Medulla oblongata (tissue), 1 donor: ENCODE data around the gene PNPLA3.
A peak's percentile ranks its signal among the peaks of the same experiment; 100 is the strongest.

Source experiments
- DNase-seq: peaks from one replicate; pipeline ENCODE4 v3.0.0-alpha.2; 2015; ENCODE audit errors: extremely low spot score

The PNPLA3 gene, protein sequence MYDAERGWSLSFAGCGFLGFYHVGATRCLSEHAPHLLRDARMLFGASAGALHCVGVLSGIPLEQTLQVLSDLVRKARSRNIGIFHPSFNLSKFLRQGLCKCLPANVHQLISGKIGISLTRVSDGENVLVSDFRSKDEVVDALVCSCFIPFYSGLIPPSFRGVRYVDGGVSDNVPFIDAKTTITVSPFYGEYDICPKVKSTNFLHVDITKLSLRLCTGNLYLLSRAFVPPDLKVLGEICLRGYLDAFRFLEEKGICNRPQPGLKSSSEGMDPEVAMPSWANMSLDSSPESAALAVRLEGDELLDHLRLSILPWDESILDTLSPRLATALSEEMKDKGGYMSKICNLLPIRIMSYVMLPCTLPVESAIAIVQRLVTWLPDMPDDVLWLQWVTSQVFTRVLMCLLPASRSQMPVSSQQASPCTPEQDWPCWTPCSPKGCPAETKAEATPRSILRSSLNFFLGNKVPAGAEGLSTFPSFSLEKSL

DNA sequence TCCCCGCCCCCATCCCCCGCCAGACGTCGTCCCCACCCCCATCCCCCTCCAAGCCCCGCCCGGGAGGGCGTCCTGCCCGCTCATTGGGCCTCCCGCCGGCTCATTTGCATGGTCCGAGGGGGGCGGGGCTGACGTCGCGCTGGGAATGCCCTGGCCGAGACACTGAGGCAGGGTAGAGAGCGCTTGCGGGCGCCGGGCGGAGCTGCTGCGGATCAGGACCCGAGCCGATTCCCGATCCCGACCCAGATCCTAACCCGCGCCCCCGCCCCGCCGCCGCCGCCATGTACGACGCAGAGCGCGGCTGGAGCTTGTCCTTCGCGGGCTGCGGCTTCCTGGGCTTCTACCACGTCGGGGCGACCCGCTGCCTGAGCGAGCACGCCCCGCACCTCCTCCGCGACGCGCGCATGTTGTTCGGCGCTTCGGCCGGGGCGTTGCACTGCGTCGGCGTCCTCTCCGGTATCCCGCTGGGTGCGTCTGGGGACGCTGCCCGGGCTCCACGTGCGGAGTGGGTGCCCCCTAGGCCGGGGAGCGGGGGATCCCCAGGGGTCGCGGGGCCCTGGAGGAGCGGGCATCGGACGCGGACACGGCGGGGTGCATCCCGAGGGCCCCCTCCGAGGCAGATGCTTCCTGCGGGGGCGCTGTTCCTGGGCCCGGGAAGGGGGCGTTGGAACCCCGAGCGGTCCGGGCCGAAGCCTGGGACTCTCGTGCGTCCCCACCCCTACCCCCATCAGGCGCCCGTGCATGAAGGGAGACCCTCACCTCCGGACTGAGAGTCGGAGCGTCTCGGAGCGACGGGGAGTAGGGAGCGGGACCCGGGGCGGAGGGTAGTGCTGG, at the start of gene PNPLA3:
Gene PNPLA3 (plus strand): TSS at position 175 of the 834 bp plus-strand sequence. CDS start 107 bp downstream, at position 282.
- peak; percentile 90 for DNase-seq

DNA sequence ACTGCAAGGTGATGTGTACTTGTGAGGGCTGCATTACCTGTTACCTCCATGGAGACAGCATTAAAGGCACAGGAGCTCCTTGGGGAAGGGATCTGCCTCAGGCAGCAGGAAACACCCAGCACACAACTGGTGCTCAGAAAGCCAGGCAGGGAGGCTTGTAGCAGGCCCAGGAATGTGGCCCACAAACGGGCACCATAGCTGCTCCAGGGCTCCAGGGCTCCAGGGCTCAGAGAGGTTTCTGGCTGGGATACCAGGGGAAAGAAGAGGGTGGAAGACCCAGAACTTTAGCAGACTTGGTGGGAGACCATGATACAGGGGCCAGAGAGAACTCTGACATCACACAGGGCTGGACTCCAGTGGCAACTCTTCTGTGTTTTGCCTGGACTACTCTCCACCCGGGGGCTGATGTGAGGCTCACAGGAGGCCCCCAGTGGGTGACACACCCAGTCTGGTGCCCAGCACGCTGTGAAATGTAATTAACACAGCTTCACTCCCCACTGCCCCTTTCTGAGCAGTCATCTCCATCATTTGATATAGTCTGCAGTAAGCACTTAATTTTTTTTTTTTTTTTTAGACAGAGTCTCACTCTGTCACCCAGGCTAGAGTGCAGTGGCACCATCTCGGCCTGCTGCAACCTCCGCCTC, 46.6 kb upstream of the PNPLA3 start:
- DNase-seq, result no peak

DNA sequence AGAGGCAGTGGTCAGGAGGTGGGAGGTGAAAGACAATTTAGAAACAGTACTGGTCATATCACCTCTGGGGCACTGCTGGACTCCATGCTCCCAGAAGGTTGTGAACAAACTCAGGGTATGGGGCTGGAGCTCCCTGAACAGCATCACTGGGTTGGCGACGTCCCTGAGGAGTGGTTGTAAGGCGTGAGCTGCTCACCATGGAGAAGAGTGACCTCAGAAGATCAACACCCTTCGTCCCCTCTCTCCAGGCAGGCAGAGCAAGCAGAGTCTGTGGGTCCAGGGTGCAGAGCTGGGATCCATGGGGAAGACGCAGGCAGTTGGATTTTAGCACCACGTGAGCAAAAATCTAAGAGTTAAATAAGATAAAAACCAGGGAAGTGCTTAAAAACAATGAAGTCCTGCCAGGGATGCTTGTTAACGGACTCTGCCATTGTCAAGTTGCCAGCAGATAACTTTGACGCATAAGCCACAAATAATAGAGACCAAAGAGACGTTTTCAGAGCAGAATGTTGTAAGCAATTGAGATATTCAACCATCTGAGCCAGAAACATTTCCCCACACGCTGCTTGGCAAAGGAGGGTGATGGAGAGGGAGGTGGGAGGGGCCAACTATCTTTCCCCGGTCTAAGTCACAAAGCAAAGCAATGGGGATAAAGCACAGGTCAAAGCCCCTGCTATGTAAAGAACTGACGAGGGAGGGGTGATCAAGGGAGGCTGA, 45.4 kb upstream of the PNPLA3 start:
- no peak for DNase-seq

DNA sequence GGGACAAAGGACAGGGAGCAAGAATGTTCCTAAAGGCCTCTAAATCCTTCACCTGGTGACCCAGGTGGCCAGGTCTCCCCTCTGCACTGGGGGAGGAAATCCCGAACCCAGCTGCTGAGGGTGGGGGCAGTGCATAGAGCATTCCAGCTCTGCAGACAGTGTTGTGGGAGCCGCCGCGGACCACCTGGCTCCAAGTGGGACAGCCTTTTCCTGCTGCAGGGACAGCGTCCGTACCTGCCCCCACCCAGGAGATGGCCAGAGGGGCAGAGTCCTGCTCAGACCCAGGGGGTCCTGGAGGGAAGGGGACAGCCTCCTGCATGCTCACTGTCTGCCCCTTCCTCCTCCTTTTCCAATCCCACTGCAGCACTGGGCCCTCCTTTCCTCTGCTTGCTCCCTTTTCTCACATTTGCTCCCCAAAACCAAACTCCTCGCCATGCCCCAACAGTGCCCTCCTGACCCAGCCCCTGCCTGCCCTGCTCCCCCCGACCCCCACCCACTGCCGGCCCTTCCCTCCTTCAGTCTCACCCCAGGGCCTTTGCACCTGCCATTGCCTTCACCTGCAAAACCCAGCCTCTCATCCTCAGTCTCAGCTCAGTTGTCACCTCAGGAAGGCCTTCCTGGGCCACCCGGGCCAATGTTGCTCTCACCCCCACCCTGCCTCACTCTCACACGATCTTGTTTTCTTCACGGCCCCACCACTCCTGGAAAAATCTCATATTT, 44.6 kb upstream of the PNPLA3 start:
- DNase-seq, result no peak

DNA sequence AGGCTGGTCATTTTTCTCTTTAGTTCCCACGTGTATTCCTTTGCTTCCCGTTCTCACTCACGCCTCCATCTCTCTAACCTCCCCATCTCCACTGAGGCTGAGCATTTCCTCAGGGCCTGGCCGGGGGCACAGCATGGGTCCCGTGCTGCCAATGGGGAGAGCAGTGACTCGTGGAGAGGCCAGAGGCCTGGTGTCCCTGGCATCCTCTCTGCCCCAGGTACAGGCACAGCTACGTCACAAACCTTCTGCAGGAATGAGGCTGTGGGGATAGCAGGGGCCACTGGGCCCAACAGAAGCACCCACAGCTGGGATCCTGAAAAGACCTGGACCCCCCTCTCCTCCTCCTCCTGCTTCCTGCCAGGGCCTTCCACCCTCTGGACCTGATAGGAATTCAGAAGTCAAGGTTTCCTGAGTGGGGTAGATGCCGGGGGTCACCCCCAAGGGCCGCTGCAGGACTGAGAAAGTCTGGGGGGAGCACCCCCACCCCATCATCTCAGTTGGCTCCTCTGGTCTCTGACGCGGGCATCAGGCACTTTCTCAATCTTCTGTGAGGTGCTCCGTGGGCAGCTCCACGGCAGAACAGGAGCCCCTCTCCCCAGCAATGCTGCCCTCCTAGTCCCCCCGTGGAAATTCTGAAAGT, 43.6 kb upstream of the PNPLA3 start:
- DNase-seq, result no peak

DNA sequence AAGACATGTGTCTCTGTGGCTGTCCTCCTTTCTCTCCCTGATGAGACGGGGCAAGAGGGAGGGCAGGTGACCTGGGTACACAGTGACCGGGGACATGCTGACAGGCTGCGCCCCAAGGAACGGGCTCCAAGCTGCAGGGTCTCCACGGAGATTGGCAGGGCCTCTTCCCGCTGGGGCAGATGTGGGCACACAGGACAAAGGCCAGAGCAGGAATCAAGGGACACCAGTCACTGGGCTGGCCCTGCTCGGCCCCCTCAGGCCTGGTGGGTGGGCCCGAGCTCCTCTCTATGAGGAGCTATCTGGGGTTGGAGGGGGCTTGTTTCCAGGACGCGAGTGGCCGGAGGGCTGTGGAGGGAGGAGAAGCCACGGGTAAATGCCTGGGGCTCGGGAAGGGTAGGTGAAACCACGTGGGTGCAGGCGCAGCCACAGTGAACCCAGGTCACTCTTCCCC, 43.0 kb upstream of the PNPLA3 start:
- DNase-seq, result no peak

DNA sequence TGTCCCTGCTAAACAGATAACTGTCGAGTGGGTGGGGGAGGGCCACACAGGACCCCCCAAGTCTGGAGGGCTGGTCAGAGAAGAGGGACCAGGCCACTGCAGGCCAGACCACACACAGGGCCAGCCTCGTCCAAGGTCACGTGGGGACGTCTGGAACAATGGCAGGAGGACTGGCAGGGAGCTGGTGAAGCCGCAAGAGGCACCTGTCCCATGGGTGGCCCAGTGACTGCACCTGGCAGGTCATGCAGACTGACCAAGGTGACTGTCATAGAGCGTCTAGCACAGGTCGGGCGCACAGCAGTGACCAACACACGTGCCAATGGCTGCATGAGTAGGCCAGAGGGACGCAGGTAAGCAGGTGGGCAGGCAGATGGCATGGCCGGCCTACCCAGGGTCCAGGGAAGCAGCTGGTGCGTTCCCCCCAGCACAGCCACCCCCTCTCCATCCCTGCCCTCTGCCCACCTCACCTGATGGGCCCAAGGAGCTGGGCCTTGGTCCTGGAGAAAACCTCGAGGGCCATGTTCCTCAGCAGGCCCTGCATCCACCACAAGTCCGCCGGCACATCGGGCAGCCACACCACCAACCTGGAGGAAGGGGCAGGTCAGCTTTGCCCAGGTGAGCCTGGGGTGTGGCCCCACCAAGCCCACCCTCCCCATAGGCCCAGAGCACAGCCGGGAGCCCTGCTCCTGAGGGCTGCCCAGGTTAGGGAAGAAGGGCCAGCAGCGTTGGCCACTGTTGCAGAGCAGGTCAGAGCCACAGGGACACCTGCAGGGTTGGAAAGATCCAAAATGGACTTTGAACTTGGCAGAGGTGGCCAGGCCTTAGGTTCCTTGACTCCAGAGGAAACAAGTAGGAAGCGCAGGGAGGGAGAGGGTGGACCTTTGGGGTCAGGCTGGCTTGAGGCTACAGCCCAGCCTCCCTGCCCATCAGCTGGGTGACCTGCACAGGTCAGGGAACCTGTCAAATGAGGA, 42.2 kb upstream of the PNPLA3 start:
- DNase-seq, result no peak

DNA sequence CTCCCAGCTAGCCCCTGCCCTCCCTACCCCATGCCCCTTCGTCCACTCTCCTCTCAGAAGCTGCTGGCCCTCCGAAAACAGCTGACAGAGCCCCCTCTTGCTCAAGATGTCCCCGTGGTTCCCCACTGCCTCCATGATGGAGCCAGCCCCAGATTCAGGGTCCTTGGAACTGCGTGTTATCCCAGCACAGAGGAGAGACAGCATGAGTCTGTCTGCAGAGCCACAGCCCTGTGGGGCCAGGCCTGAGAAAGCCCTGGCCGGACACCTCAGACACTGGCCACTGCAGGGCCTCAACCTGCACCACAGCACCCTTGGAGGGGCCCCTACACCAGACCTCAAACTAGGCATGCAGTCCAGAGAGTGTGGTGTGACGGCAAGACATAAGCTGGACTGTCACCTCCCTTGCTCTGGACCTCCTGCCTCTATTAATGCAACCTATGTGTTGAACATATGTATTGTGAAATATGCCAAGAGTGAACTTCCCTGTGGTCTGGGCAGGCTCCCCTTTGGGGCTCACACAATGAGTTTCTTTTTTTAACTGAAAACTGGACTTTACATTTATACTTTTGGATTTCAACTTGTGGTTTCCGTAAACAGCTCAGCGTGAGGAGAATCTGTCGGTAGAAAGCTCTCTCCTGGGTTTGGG, 41.4 kb upstream of the PNPLA3 start:
- no peak for DNase-seq

DNA sequence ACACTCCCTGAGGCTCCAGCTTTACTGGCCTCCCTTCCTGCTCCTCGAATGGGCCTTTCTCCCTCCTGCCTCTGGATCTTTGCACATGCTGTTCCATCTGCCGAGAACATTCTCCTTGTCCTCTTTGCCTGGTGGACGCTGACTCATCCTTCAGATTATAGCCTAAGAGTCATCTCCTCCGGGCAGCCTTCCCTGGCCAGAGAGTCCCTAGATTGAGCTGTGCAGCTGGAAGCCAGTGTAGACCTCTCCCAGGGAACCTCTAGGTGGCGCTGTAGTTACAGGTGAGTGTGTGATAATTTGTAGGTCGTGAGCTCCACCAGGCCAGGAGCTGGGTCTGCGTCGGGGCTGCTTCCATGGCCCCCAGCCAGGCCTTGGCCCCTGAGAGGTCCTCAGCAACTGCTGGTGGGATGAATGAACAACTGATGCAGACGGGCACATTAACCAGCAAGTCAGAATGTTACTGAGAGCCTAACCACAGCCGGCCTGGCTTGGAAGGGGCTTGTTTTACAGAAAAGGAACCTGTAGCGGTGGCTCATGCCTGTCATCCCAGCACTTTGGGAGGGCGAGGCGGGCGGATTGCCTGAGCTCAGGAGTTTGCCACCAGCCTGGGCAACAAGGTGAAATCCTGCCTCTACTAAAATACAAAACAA, 40.5 kb upstream of the PNPLA3 start:
- DNase-seq, result peak; percentile 17

DNA sequence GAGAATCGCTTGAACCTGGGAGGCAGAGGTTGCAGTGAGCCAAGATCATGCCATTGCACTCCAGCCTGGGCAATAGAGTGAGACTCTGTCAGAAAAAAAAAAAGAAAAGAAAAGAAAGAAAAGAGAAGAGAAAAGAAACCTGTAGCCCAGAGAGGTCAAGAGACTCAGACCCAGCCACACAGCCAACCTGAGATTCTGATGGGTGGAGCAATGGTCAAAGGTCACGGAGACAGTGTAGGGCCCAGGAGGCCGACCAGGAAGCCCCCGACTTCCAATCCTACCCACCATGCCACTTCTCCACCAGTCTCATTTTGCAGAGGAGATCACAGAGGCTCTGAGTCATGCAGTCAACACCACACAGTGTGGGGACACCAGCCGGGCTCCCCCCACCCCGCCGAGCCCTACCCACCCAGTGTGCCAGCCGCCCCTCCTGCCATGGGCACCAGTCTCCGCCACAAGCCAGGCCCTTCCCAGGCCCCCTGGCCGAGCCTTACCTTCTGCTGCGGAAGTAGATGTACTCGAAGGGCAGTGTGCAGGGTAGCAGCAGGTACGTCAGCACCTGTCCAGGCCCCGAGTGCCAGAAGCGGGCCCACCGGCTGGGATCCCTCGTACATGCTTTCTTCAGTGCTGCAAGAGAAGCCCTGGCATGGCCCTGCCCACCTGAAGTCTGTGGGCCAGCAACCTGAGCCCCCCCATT, 39.7 kb upstream of the PNPLA3 start:
- no peak for DNase-seq

DNA sequence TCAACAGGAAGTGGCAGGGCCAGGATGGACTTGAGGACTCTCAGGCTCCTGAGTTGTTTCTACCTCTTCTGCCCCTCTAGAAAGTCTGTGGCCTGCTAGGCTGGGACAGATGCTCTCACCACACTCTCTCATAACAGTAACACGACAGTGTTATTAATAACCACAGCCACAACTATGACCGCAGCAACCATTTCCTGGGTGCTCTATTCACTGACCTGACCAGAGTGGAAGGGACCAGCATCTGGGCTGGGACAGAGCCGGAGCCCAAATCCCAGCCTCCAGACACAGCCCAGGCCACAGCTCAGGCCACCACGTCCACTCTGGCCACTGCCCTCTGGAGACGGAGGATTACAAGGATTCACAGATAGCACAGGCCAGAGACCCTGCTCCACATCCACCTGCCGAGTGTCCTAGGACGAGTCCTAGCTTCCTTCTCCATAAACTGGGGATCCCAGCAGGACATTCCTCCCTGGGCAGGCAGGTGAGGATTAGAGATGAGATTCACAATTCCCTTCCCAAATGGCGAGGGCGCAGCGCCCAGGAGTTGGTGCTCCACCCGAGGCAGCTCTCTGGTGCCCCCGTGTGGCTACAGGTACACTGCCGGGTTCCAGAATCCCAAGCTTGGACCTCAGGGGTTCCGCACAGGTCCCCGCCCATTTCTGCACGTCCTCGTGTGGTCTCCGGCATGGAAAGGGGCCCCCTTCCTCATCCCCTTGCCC, 38.8 kb upstream of the PNPLA3 start:
- DNase-seq, result peak; percentile 11

DNA sequence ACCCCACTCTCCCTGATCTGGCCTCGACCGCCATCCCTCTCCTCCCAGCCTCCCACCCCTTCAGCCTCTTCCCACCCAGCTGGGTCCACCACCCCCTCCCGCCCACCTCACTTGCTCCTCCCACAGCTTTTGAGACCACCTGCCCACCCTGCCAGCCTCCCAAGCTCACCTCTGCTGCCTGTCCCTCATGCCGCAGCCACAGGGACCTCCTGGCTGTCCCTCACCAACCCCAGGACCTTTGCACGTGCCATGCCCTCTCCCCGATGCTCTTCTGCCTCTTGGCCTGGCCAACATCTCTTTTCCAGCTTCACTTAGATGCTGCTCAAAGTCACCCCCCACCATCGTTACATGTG, 38.3 kb upstream of the PNPLA3 start:
- no peak for DNase-seq

DNA sequence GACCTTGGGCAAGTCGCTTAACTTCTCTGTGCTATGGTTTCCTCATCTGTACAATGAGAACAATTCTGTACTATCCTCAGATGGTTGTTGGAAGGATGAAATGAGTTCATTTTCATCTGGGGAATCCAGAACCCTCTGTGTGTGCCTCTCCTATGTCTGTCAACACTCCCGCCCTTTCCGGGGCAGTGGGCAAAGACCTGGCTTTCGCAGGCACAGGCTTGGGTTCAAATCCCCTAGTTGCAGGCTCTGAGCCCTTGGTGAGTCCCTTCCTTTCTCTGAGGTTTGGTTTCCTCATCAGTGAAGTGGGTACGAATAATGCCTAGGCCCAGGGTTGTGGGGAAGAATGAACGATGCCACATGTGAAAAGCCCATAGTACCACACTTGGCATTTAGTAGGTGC, 37.8 kb upstream of the PNPLA3 start:
- no peak for DNase-seq

DNA sequence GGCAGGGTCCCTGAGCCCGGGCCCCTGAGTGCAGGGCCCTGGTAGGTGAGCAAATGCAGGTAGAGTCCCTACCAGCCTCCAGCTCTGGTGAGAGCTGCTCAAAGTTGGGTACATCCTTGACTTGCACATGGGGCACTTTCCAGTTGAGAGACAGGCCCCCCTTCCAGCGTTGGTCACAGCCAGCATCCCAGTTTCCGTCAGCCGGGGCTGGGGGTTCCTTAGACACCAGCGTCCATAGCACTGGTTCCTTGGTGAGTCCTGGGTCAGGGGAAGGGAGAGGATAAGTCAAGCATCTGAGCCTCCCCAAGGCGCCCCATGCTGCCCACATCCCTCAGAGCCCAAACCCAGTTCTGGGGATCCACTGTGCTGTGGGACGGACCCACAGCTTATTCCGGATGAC, 37.4 kb upstream of the PNPLA3 start:
- no peak for DNase-seq

DNA sequence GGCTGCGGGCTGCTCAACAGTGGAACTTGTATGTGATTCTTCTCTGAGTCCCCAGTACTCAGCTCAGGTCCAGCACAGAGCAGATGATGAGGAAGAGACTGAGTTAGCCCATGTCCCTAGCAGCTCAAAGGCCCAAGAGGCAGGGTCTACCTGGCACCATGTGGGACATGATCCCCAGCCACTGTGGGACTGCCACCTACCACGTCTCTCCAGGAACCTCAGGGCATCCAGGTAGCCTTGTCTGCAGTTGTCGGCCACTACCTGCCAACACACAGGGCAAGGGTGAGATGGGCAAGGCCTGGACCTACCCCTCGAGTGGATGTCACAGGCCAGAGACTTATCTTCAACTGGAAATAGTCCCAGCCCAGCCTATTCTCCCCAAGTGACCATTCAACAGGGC, 36.2 kb upstream of the PNPLA3 start:
- no peak for DNase-seq

DNA sequence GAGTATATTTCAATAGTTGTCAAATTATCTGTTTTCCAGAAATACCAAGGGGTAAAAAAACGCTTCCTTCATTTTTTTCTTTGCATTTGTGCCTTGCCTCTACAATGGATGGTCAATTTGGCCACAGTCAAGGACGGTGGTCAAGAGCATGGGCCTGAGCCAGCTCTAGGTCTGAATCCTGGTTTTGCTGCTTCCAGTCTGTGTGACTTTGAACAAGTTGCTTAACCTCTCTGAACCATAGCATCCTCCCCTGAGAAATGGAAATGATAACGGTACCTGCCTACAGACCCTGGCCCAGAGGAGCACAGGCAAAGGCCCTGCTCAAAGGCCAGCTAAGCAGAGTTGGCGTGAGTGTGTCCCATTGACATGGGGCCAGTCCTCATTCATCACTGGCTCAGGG, 34.9 kb upstream of the PNPLA3 start:
- no peak for DNase-seq
